GM12801 (cell line): ENCODE results near the gene RNF41.

Source experiments
- CTCF ChIP-seq: IDR thresholded peaks from one replicate; pipeline ENCODE4 v1.5.1; 2011; ENCODE audit warnings: control low read depth; ENCODE audit not compliant: insufficient read length; ENCODE audit errors: extremely low read depth

Gene RNF41

GRCh38 chr12:56219840-56220239, 1.9 kb downstream of the RNF41 start:
- TF ChIP-seq CTCF = no peak

GRCh38 chr12:56216461-56216860, 5.3 kb downstream of the RNF41 start:
- TF ChIP-seq CTCF = no peak

GRCh38 chr12:56213878-56214277, 7.8 kb downstream of the RNF41 start:
- no peak for TF ChIP-seq CTCF

GRCh38 chr12:56212361-56212760, 9.4 kb downstream of the RNF41 start:
- TF ChIP-seq CTCF = no peak

GRCh38 chr12:56208006-56208405, 13.7 kb downstream of the RNF41 start:
- TF ChIP-seq CTCF = no peak

GRCh38 chr12:56206452-56207166, 15.1 kb downstream of the RNF41 start:
- TF ChIP-seq CTCF = no peak

GRCh38 chr12:56205445-56205844, 16.3 kb downstream of the RNF41 start:
- no peak for TF ChIP-seq CTCF
